Measurements from ENCODE around the gene SKOR2.
"Not testable (repeated sequence)": the region's sequence is repeated elsewhere in the genome, so short reads cannot be mapped to it uniquely, and the experiment has no call there.

The SKOR2 gene

DNA sequence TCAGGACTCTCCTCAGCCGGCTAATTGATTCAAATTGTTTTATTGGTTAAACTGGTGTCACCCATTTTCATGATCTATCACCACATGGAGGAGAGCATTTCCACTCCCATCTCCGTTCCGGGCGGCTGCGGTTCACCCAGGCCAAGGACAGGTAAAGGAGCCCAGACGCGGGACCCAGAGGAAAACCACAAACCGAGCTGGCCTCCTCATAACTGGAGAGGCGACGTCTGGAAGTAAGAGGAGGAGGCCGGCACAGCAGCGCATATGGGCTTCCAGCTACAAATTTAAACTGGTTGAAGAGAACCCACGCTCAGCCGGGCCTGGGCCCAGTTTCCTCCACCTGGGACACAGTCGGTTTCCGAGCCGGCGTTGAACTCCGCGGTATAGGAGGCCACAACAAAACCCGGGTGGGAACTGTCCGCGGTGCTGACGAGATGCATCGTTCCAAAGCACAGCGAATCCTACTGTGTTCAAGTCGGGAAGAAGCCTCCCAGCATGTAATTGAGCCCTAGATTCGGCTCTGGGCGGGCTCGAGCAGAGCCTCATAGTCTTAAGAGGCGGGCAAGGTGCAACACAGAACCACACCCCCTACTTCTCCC, 3.0 kb upstream of the SKOR2 start:
- no peak for DNase-seq (ENCODE audit: low spot score)

DNA sequence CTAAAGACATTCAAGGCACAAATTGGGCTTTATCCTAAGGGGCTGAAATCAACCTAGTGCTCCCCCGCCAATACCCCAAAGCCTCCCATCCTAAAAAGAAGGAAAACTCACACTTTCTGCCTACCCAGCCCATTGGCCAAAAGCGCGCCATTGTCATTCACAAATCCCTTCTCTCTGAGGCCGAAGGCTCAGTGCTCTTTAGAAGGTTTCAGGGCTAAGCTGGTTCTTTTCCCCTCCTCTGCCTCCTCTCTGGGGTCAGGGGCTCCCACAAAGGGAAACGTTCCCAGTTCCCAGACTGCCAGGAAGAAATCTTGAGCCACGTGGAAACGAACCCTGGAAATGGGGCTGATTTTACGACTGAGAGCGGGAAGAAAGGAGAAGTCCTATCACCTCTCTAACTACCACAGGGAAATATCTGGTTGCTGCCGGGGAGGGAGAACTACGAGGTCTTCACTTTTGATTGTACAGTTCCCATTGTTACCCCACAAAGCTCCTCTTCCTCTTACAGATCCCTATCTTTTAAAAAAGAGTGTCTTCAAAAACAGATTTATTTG, 1.7 kb upstream of the SKOR2 start:
- DNase-seq (ENCODE audit: low spot score): no peak

DNA sequence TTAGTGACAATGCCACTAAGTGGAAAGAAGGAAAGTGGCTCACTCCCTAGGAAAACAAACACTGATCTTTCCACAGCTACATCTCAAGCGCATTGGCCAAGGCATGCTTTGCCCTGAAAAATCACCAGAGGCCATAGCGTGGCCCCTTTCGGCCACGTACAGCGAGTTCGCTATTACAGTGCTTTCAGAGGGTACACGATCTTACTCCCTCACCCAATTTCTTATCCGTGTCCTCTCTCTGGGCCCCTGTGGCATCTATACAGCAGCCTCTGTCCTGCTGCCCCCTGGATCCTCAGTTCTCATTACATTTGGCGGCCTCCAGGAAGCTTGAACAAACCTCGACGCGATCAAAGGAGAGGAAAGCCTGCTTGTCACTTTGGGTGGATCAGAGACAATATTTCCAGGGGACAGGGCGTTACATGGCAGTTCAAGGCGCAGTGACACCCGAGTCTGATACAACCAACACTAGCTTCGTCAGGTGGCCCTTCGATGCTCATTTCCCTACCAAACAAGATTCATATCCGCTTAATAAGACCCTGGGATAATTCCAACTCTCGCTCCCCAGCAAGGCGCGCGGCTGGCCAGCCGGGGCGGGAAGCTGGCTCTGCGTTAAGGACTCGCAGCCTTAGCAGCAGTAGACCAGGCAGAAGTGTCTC, 941 bp downstream of the SKOR2 start:
- DNase-seq (ENCODE audit: low spot score): no peak

DNA sequence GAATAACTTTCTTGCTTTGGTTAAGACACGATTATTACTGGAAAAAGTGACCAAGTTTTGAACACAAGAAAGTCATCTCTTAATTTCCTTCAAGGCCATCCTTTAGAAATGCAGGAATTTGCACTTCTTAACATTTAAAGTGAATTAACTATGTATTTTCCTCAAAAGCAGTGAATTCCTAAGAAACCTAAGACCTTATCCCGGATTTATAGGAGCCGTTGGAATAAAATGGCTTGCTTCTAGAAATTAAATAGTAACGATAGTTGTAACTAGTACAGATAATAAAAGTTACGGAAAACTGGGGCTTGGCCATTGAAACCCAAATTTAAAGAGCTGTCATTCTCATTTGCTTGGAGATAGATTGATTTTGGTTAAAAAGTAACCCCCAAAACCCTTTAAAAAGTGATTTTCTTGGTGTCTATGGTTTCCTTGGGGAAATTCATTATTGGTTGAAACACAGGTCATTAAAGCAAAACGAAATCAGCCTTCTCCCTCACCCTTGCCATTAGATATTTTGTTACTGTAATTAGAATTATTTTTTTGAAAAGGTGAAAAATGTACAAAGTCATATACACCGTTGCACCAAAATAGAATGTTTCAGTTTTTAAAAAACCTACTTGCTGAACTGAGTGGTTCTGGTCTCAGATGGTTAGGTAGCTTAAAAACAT, 2.0 kb downstream of the SKOR2 start:
- DNase-seq (ENCODE audit: low spot score): no peak

DNA sequence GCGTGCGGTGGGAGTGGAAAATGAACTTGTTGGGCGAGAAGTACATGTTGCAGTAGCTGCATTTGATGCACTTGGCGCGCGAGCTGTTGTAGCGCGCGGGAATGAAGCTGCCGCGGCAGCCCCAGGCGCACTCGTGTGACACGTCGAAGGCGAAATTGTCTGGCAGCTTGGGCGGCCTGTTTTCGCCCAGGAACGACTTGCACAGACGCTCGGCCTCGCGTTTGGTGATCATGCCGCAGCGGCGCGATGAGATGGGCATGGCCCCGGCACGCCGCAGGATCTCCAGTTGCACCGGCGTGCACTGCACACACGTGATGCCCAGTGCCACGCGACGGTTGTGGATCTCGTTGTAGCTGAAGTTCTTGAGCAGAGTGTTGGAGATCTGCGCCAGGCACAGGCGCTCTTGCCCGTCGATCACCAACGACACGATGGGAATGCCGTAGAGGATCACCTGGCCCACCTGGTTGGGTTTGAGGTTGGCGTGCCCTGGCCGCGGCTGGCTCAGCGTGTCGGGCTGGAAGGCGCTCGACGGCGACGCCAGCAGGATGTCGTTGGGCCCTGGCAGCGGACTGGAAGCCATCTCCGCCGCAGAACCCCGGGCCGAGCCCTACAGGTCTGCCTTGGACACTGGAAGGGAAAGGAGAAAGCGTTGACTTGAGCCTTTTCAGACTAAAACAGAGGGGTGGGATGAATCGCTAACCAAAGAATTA, 2.7 kb downstream of the SKOR2 start:
- DNase-seq (ENCODE audit: low spot score): no peak

DNA sequence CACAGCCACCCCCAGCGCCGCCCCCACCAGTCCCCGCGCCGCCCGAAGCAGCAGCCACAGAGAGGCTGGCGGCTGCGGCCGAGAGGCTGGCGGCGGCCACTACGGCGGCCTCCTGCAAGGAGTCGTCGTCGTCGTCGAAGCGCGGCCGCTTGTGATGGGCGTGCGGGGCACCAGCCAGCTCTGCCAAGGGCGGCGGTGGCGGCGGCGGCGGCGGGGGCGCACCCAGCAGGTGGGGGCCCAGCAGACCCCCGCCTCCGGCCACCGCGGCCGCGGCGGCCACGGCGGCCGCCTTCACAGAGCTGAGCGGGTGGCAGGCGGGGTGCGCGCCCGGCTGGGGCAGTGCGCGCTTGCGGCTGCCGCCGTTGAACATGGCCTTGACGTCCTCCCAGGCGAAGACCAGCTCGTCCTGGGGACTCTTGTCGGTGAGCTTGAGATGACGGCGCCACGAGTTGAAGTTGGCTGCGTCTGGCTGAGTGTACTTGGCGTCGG, 3.3 kb downstream of the SKOR2 start:
- no peak for DNase-seq (ENCODE audit: low spot score)

DNA sequence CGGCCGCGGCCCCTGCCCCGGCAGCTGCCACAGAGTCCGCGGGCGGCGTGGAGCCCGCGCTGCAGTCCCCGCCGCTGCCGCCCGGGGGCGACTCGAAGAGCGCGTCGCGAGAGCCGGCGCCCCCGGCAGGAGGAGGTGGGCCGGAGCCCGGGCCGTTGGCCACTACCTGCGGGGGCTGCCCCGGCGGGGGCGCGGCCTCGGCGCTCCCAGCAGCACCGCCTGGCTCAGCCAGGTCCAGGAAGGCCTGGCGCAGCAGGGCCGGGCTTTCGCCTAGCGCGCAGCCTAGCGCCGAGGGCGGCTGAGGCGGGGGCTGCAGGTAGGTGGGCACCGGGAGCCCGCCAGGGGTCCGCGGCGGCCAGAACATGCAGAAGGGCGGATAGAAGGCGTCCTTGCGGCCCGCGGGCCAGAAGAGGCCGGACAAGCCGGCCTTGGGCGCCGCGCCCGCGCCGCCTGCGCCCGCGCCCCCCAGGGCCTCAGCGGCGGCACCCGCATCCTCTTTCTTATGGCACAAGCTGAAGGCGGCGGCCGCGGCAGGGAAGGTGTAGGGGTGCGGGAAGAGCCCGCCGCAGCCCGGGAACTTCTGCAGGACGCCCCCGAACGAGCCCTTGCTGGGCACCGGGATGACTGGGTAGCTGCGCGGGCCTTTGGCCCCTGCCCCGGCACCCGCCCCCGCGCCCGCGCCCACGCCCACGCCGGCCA, 3.9 kb downstream of the SKOR2 start:
- no peak for DNase-seq (ENCODE audit: low spot score)

DNA sequence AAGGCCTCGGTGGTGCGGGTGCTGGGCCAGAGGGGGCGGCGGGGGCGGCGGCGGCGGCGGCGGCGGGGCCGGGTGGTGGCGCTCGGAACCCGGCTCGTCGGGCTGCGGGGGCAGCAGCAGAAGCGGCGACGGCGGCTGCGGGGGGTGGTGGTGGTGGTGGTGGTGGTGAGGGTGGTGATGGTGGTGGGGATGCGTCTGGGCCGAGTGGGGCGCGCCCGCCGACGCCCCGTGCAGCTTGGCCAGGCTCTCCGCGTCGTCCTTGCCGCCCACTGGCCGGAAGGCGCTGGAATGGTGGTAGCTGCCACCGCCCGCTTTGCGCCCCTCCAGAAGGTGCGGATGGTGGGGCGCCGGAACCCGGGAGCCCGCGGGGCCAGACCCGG, 4.4 kb downstream of the SKOR2 start:
- DNase-seq (ENCODE audit: low spot score): no peak

DNA sequence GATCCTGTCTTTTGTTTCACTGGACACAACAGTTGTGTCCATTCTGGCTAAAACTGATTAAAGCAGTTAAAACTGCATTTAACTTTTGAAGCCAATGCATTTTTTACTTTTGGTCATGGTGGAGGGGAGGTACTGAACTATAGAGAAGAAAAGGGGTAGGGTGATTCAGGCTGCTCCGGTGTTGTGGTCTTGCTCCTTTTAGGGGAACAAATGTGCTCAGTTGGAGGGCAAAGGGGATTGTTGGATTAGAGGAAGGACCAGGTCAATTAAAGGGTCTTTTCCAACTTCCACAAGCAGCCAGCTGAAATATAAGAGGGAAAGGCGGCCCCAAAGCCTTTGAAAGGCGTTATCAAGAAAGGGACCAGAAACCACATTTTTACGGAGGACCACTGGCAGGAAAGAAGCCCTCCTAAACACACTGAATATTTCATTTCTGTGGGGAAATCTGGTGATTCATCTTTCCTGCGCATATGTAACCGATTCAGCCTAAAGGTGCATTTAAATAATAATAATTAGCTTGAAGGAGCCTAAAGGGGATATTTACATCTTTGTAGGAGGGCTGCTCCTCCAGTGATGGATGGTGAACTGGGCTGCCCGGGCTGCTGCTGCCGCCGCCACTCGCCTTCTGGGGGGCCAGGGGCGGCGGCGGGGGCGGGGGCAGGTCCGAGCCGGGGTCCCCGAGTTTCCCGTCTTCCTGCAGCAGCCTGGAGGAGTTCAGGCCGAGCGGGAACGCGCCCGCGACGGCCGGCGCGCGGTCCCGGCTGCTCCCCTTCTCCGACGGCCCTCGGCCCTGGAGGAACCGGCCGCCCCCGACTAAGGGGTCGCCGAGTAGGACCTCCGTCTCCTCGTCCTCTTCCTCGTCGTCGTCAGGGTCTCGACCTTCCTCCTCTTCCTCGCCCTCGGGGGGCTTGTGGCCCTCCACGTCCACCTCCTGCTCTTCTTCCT, 5.2 kb downstream of the SKOR2 start:
- DNase-seq (ENCODE audit: low spot score): no peak

DNA sequence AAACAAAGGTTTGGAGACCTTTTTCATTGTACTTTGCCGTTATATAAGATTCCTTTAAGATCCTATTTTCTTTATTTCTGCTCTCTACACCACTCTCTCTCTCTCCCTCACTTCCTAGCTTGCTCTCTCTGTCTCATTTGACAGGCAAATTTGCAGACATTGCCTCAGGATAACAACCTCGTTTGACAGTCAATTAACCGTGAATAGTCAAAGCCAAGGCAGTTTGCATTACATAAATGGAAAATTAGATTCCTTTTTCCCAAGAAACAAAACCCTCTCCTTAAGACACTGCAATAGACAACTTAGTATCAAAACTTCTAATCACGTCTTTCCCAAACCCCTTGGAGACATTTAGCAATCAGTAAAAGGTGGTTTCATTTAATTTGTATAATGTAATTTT, 7.4 kb downstream of the SKOR2 start:
- no peak for DNase-seq (ENCODE audit: low spot score)

DNA sequence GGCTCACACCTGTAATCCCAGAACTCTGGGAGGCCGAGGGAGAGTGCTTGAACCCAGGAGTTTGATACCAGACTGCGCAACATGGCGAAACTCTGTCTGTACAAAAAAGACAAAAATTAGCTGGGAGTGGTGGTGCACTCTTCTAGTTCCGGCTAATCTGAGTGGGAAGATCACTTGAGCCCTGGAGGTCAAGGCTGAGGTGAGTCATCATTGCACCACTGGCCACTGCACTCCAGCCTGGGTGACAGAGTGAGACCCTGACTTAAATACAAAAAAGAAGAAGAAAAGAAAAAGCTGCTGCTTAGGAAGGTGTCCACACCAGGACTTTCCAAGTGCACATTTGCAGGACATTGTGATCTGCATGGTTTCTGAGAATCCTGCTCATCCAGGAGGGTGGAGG, 16.4 kb downstream of the SKOR2 start:
- DNase-seq (ENCODE audit: low spot score): no peak

DNA sequence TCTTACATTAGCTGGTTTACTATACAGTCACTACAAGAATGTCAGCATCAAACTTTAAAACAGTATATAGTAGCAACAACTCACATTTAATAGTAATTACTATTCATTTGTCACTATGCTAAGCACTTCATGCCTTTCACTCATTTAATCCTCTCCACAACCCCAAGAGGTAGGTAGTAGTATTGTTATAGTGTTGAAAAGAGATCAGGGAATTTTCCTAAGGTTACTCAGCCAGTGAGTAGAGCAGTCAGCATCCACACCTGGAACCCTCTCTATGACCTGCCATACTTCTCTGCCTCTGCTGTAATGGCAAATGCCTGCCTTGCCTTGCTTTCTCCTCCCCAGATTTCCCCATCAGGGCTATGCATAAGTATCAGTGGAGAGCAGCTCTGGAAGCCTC, 24.8 kb downstream of the SKOR2 start:
- DNase-seq (ENCODE audit: low spot score): no peak

DNA sequence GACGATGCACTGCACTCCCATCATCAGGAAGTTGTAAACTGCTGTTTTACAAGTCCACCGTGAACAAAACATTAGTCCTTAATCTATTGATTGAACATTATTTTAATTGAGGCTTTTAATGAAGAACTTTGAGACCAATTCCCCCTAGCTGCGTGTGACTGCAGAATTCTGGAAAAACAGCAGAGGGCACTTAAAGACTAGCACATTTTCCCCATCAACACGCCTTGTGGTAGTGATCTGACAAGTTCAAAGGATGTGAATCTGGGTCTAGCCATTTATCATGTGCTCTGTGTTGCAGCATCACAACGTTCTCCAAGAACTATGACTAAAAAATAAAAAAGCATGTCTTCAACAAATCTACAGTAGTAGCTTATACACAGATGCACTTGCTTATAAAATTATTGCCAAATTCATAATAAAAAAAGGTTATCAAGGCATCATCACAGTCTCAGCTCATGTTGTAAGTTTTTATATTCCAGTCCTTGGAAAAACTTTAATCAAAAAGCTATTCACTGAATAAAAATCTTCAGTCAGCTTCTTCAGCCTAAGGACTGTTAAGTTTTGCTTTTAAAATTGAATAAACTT, 35.8 kb downstream of the SKOR2 start:
- peak; percentile 28 for DNase-seq (ENCODE audit: low spot score)

DNA sequence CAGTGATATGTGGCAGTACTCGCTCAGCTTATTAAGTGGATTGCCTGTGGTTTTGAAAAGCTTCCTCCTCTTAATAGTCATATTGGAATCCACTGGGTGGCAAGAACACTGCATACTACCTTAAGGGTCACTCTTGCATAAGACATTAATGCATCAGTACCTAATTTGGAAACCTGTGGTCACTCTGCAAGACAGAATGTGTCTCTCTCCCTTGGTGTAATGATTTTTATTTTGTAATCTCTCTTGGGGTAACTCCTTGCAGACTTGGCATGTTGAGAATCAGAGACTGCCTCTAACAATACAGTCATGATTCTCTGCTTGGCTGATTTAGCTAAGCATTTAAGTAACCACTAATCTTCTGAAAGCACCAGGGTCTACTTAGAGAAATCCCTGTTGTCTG, 42.3 kb downstream of the SKOR2 start:
- DNase-seq (ENCODE audit: low spot score): no peak

DNA sequence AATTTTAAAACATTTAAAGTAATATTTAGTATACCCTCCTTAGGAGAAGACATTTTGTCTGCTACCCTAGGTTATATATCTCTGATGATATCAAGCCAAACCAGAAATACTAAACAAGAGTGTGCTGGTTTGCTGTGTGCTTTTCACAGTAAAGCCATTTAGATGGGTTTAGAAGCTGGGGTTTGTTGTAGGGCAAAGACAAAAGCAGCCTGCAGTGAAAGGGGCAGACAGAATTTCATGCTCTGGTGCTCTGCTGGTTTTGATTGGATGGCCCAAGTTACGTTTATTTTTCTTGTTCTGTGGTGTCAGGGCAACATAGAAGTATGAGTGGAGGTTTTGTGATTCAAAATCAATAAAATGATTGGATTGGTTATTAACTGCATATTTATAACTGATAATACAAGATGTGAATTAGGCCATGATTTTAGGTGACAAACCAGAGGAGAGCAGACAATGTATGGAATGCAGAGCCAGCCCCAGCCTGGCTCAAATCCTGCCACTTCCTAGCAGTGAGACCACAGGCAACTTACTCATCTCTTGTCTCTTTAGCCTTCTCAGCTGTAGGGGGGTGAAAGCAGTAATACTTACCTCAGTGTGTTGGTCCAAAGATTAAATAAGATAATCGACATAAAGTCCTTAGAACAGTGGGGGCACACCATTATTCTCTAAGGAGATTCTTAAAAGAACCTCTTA, 44.4 kb downstream of the SKOR2 start:
- DNase-seq (ENCODE audit: low spot score): no peak

DNA sequence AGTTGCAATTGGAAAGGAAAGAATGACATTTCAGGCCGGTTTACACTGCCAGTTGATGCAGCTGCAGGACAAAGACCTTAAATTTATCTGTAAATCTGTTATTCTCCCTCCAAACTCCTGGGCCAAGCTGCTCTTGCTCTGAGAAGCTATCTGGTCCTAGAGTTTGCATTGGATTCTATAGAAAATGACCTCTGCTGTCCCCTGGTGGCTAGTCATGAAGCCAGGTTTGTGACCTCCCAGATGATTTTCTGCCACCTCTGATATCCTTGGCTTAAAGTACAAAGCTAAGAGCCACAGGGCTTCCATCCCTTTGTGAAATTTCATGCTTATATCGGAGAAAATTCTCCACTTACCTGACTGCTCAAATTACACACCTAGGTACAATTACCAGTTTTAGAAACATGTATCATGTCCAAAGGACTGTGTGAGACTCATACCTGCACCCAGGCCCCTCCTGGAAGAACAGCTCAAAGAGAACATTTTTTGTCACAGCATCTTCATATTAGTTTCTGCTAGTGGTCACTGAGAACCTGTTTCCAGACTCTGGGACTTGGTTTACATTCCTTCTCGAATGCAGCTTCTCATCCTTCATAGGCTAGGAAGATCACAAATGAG, 46.4 kb downstream of the SKOR2 start:
- DNase-seq (ENCODE audit: low spot score): peak; percentile 22

DNA sequence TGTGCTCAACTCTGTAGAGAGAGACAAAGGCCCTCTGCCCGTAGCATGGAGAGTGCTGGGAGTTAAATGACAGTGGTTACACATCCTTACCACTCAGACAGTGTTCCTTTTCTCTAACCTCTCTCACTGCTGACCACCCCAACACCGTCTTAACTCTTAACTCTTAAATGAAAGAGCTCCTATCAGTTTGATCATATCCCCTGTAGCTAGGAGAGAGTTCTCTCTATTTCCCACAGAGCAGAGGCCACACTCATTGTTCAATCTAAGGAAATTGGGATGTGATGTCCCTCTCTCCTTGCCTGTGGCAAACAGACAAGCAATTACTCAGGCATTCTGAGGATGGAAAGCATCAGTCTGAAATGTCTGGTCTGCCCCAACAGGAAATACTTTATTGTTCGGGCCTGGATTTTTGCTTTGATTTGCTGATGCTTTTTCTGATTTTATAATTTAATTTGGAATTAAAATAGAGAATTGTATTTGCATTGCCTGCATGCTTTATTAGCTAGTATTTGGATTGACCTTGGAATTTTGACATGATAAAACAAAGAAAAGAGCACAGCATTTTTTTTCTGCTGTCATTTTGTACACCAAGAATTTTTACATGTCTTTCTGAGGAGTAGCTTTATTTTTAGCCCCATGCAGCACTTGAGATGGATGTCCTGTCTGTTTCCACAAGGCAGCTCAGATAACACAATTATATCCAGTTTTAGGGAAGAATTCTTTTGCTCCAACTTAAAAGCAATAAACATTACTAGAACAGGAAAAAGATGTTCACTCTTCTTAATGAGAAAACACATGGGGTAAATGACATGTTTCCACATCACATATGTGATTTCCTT, 47.6 kb downstream of the SKOR2 start:
- DNase-seq (ENCODE audit: low spot score): no peak

DNA sequence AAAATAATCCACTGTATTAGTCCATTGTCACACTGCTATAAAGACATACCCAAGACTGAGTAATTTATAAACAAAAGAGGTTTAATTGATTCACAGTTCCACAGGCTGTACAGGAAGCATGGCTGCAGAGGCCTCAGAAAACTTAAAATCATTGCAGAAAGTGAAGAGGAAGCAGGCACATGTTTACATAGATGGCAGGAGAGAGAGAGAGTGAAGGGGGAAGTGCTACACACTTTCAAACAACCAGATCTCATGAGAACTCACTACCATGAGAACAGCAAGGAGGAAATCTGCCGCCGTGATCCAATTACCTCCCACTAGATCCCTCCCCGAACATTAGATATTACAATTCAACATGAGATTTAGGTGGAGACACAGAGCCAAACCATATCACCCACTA, 55.5 kb downstream of the SKOR2 start:
- DNase-seq (ENCODE audit: low spot score): not testable (repeated sequence)

DNA sequence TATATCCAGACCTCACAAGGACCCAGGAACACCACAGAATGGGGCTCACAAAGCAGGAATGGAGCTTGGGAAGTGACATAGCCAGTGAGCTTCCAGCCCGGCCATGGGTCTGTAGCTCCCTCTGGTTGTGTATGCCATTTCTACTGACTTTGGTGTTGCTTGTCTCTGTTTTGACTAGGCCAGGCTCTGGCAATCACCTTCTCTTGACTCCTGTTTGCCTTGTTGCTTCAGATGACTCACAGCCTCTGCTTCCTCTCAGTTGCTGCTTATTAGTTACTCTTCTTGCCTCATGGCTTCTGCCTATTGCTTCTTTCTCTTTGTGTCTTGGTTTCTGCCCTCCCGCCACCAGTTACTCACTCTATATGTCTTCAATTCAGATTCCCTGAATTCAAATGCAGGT, 59.5 kb downstream of the SKOR2 start:
- DNase-seq (ENCODE audit: low spot score): no peak

Measured in hepatic stellate cell (primary cell).